GM23338 (cell line): Measurements from ENCODE around the gene VPS52. TPM values are rescaled to one million over a fixed set of nuclear protein-coding genes. Genes with fewer than 3 reads are reported as not detected.

Source experiments
- ATAC-seq: fragments of 200-7000 bp; cut with Tn5 transposase; 3 replicates; pipeline ENCODE4 v1.9.1; 2020
- DNase-seq: peaks from one replicate; pipeline ENCODE4 v3.0.0-alpha.2; 2015; ENCODE audit warnings: low spot score
- H2AFZ ChIP-seq: fragments of 200-600 bp; sonication (generic); 2 replicates; pipeline ENCODE4 v1.8.0; 2016; ENCODE audit warnings: antibody characterized with exemption, mild to moderate bottlenecking, moderate library complexity
- H3F3A ChIP-seq: fragments of 200-600 bp; sonication (generic); replicated peaks from 2 replicates; pipeline ENCODE4 v1.8.0; 2017; ENCODE audit warnings: antibody characterized with exemption, mixed run types, low read depth
- H3K27ac ChIP-seq: fragments of 200-600 bp; sonication (generic); 2 replicates; pipeline ENCODE4 v1.6.1; 2016; ENCODE audit warnings: low read depth
- H3K27me3 ChIP-seq: fragments of 200-600 bp; sonication (generic); 2 replicates; pipeline ENCODE4 v1.8.0; 2016; ENCODE audit warnings: mild to moderate bottlenecking, mixed run types, moderate library complexity; ENCODE audit not compliant: insufficient read depth
- H3K36me3 ChIP-seq: fragments of 200-600 bp; sonication (generic); 2 replicates; pipeline ENCODE4 v1.8.0; 2016; ENCODE audit warnings: mild to moderate bottlenecking; ENCODE audit not compliant: insufficient read depth
- H3K4me1 ChIP-seq: fragments of 200-600 bp; sonication (generic); 2 replicates; pipeline ENCODE4 v1.8.0; 2016; ENCODE audit warnings: mild to moderate bottlenecking, moderate library complexity; ENCODE audit not compliant: insufficient read depth
- H3K4me2 ChIP-seq: fragments of 200-600 bp; sonication (generic); 2 replicates; pipeline ENCODE4 v1.7.1; 2017; ENCODE audit warnings: mixed run types
- H3K4me3 ChIP-seq: fragments of 200-600 bp; sonication (generic); 2 replicates; pipeline ENCODE4 v1.6.1; 2016; ENCODE audit warnings: mixed run types
- H3K79me2 ChIP-seq: fragments of 200-600 bp; sonication (generic); replicated peaks from 2 replicates; pipeline ENCODE4 v1.8.0; 2017; ENCODE audit warnings: mild to moderate bottlenecking; ENCODE audit not compliant: insufficient read depth
- H3K9me2 ChIP-seq: fragments of 200-600 bp; sonication (generic); 2 replicates; pipeline ENCODE4 v1.8.0; 2017; ENCODE audit not compliant: insufficient read depth
- H4K20me1 ChIP-seq: fragments of 200-600 bp; sonication (generic); replicated peaks from 2 replicates; pipeline ENCODE4 v1.8.0; 2017; ENCODE audit warnings: mild to moderate bottlenecking; ENCODE audit not compliant: insufficient read depth
- H3K27ac Mint-ChIP-seq: 2 replicates; pipeline ENCODE4 v1.8.0; 2020; ENCODE audit warnings: inconsistent platforms, mild to moderate bottlenecking, moderate library complexity, mixed read lengths
- H3K27me3 Mint-ChIP-seq: 3 replicates; pipeline ENCODE4 v1.8.0; 2022; ENCODE audit warnings: low read depth, mild to moderate bottlenecking, moderate library complexity, mixed read lengths, inconsistent platforms; ENCODE audit not compliant: insufficient read depth, poor library complexity
- H3K36me3 Mint-ChIP-seq: 3 replicates; pipeline ENCODE4 v1.8.0; 2021; ENCODE audit warnings: low read depth, mild to moderate bottlenecking, inconsistent platforms, moderate library complexity, mixed read lengths
- H3K4me1 Mint-ChIP-seq: 3 replicates; pipeline ENCODE4 v1.8.0; 2020; ENCODE audit warnings: mild to moderate bottlenecking, inconsistent platforms, mixed read lengths
- H3K4me3 Mint-ChIP-seq: 3 replicates; pipeline ENCODE4 v1.8.0; 2021; ENCODE audit warnings: moderate library complexity, mild to moderate bottlenecking, inconsistent platforms, mixed read lengths
- H3K9me3 Mint-ChIP-seq: 3 replicates; pipeline ENCODE4 v1.8.0; 2020; ENCODE audit warnings: moderate library complexity, mild to moderate bottlenecking, inconsistent platforms, mixed read lengths
- CREB1 ChIP-seq: fragments of 250-450 bp; sonication (Bioruptor Pico); IDR thresholded peaks from 2 replicates; pipeline ENCODE4 v1.5.0; 2020; ENCODE audit warnings: low read depth, mild to moderate bottlenecking, moderate library complexity
- EZH2 ChIP-seq: fragments of 200-600 bp; sonication (generic); IDR thresholded peaks from one replicate; pipeline ENCODE4 v1.8.0; 2017; ENCODE audit warnings: antibody characterized with exemption, mild to moderate bottlenecking, low read depth; ENCODE audit not compliant: unreplicated experiment
- EZH2phosphoT487 ChIP-seq: fragments of 200-600 bp; sonication (generic); IDR thresholded peaks from one replicate; pipeline ENCODE4 v1.8.1; 2018; ENCODE audit warnings: antibody characterized with exemption; ENCODE audit not compliant: unreplicated experiment
- JUNB ChIP-seq: IDR thresholded peaks from one replicate; pipeline ENCODE4 v1.6.1; 2016; ENCODE audit warnings: antibody characterized with exemption; ENCODE audit not compliant: unreplicated experiment
- NANOG ChIP-seq: IDR thresholded peaks from 2 replicates; pipeline ENCODE4 v1.6.1; 2016; ENCODE audit warnings: antibody characterized with exemption, borderline replicate concordance
- POLR2AphosphoS5 ChIP-seq: IDR thresholded peaks from 2 replicates; pipeline ENCODE4 v1.6.1; 2016; ENCODE audit warnings: antibody characterized with exemption, low read depth
- REST ChIP-seq: IDR thresholded peaks from one replicate; pipeline ENCODE4 v1.6.1; 2018; ENCODE audit warnings: antibody characterized with exemption; ENCODE audit not compliant: unreplicated experiment
- STAT1 ChIP-seq: IDR thresholded peaks from one replicate; pipeline ENCODE4 v1.6.1; 2016; ENCODE audit warnings: antibody characterized with exemption; ENCODE audit not compliant: unreplicated experiment
- ZNF114 ChIP-seq: fragments of 250-450 bp; sonication (Bioruptor Pico); IDR thresholded peaks from 2 replicates; pipeline ENCODE4 v1.5.0; 2020; ENCODE audit warnings: mild to moderate bottlenecking, moderate library complexity
- ZNF331 ChIP-seq: fragments of 250-450 bp; sonication (Bioruptor Pico); IDR thresholded peaks from 2 replicates; pipeline ENCODE4 v1.5.0; 2020; ENCODE audit warnings: low read depth, mild to moderate bottlenecking, moderate library complexity
- polyA plus RNA-seq: library from polyadenylated mRNA; unstranded; fragments of >200 nt; fragmentation: Nextera tagmentation; extraction: Ambion mirVana; gene quantifications from 2 replicates; pipeline ENCODE4 v1.2.1, GENCODE V29; 2016
- total RNA-seq: library from RNA; depleted of rRNA; stranded (reverse); fragments of >200 nt; shearing (Covaris generic); gene quantifications from 2 replicates; pipeline ENCODE4 v1.2.3, GENCODE V29; 2014
- TF ChIP-seq, protein P1 (sequence below): IDR thresholded peaks from 2 replicates; pipeline ENCODE4 v1.6.1; 2016; ENCODE audit warnings: antibody characterized with exemption
- TF ChIP-seq, protein P2 (sequence below): fragments of 250-450 bp; sonication (Bioruptor Pico); IDR thresholded peaks from 2 replicates; pipeline ENCODE4 v1.5.0; 2020; ENCODE audit warnings: mild to moderate bottlenecking, moderate library complexity
- TF ChIP-seq, protein P3 (sequence below), 2 experiments: fragments of 200-600 bp in 1 of 2; sonication (generic) in 1 of 2; conservative IDR thresholded peaks; 2 replicates each; pipeline versions ENCODE4 v1.5.1 to v1.6.1; 2016 to 2017; ENCODE audit warnings: antibody characterized with exemption in 2 of 2, low read depth in 2 of 2, mild to moderate bottlenecking in 2 of 2, moderate library complexity in 1 of 2

VPS52 gene
- total and polyA plus RNA-seq, 2 experiments from 2014 or later = 27.9 to 31.1 TPM

- no peak overlapping the region for H3K27ac ChIP-seq
- no peak overlapping the region for H3K4me3 ChIP-seq
- peaks cover 14% of the 10 kb centered on the region; the same call in 1 of the 2 replicates for H3F3A ChIP-seq
- ATAC-seq = no peak
- Mint-ChIP-seq H3K4me3 (no peak overlapping the region), H3K36me3 (peaks cover 34% of the 10 kb centered on the region), H3K27me3 (peaks cover 14% of the 10 kb centered on the region), H3K9me3 (no peaks in the 10 kb centered on the region), H3K4me1 (peaks cover 28% of the 10 kb centered on the region), H3K27ac (no peak overlapping the region)
- no peak for DNase-seq
- H3K4me1 ChIP-seq = peaks cover 7% of the 10 kb centered on the region
- H3K36me3 ChIP-seq = no peaks in the 10 kb centered on the region
- H4K20me1 ChIP-seq = peaks cover 3% of the 10 kb centered on the region; the same call in 1 of the 2 replicates
- H3K4me2 ChIP-seq = no peak overlapping the region
- no peaks in the 10 kb centered on the region for H3K27me3 ChIP-seq
- no peaks in the 10 kb centered on the region for H3K9me2 ChIP-seq
- peaks cover 22% of the 10 kb centered on the region for H3K79me2 ChIP-seq
- no peak overlapping the region for H2AFZ ChIP-seq
- TF ChIP-seq, protein P1, sequence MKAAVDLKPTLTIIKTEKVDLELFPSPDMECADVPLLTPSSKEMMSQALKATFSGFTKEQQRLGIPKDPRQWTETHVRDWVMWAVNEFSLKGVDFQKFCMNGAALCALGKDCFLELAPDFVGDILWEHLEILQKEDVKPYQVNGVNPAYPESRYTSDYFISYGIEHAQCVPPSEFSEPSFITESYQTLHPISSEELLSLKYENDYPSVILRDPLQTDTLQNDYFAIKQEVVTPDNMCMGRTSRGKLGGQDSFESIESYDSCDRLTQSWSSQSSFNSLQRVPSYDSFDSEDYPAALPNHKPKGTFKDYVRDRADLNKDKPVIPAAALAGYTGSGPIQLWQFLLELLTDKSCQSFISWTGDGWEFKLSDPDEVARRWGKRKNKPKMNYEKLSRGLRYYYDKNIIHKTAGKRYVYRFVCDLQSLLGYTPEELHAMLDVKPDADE = no peak
- TF ChIP-seq, protein P2, sequence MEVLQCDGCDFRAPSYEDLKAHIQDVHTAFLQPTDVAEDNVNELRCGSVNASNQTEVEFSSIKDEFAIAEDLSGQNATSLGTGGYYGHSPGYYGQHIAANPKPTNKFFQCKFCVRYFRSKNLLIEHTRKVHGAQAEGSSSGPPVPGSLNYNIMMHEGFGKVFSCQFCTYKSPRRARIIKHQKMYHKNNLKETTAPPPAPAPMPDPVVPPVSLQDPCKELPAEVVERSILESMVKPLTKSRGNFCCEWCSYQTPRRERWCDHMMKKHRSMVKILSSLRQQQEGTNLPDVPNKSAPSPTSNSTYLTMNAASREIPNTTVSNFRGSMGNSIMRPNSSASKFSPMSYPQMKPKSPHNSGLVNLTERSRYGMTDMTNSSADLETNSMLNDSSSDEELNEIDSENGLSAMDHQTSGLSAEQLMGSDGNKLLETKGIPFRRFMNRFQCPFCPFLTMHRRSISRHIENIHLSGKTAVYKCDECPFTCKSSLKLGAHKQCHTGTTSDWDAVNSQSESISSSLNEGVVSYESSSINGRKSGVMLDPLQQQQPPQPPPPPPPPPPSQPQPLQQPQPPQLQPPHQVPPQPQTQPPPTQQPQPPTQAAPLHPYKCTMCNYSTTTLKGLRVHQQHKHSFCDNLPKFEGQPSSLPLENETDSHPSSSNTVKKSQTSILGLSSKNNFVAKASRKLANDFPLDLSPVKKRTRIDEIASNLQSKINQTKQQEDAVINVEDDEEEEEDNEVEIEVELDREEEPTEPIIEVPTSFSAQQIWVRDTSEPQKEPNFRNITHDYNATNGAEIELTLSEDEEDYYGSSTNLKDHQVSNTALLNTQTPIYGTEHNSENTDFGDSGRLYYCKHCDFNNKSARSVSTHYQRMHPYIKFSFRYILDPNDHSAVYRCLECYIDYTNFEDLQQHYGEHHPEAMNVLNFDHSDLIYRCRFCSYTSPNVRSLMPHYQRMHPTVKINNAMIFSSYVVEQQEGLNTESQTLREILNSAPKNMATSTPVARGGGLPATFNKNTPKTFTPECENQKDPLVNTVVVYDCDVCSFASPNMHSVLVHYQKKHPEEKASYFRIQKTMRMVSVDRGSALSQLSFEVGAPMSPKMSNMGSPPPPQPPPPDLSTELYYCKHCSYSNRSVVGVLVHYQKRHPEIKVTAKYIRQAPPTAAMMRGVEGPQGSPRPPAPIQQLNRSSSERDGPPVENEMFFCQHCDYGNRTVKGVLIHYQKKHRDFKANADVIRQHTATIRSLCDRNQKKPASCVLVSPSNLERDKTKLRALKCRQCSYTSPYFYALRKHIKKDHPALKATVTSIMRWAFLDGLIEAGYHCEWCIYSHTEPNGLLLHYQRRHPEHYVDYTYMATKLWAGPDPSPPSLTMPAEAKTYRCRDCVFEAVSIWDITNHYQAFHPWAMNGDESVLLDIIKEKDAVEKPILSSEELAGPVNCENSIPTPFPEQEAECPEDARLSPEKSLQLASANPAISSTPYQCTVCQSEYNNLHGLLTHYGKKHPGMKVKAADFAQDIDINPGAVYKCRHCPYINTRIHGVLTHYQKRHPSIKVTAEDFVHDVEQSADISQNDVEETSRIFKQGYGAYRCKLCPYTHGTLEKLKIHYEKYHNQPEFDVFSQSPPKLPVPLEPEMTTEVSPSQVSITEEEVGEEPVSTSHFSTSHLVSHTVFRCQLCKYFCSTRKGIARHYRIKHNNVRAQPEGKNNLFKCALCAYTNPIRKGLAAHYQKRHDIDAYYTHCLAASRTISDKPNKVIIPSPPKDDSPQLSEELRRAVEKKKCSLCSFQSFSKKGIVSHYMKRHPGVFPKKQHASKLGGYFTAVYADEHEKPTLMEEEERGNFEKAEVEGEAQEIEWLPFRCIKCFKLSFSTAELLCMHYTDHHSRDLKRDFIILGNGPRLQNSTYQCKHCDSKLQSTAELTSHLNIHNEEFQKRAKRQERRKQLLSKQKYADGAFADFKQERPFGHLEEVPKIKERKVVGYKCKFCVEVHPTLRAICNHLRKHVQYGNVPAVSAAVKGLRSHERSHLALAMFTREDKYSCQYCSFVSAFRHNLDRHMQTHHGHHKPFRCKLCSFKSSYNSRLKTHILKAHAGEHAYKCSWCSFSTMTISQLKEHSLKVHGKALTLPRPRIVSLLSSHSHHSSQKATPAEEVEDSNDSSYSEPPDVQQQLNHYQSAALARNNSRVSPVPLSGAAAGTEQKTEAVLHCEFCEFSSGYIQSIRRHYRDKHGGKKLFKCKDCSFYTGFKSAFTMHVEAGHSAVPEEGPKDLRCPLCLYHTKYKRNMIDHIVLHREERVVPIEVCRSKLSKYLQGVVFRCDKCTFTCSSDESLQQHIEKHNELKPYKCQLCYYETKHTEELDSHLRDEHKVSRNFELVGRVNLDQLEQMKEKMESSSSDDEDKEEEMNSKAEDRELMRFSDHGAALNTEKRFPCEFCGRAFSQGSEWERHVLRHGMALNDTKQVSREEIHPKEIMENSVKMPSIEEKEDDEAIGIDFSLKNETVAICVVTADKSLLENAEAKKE (CRISPR knock-in tag) = no peak
- TF ChIP-seq NANOG = no peak
- TF ChIP-seq CREB1 = no peak
- TF ChIP-seq POLR2AphosphoS5 = no peak
- TF ChIP-seq, protein P3, sequence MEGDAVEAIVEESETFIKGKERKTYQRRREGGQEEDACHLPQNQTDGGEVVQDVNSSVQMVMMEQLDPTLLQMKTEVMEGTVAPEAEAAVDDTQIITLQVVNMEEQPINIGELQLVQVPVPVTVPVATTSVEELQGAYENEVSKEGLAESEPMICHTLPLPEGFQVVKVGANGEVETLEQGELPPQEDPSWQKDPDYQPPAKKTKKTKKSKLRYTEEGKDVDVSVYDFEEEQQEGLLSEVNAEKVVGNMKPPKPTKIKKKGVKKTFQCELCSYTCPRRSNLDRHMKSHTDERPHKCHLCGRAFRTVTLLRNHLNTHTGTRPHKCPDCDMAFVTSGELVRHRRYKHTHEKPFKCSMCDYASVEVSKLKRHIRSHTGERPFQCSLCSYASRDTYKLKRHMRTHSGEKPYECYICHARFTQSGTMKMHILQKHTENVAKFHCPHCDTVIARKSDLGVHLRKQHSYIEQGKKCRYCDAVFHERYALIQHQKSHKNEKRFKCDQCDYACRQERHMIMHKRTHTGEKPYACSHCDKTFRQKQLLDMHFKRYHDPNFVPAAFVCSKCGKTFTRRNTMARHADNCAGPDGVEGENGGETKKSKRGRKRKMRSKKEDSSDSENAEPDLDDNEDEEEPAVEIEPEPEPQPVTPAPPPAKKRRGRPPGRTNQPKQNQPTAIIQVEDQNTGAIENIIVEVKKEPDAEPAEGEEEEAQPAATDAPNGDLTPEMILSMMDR (conservative IDR thresholded peaks at IDR 0.05; ENCODE audit: low read depth in 2 of 2) = no peak
- no peak for TF ChIP-seq JUNB
- no peak for TF ChIP-seq ZNF331 (CRISPR knock-in tag)
- no peak for TF ChIP-seq REST
- TF ChIP-seq EZH2 = no peak
- no peak for TF ChIP-seq EZH2phosphoT487
- TF ChIP-seq STAT1 = no peak
- no peak for TF ChIP-seq ZNF114 (CRISPR knock-in tag)
Observed at GRCh38 chr6:33294086-33294823, 22.6 kb upstream of the VPS52 start.
